ENCODE measurements around the gene TMEM98.

DNA sequence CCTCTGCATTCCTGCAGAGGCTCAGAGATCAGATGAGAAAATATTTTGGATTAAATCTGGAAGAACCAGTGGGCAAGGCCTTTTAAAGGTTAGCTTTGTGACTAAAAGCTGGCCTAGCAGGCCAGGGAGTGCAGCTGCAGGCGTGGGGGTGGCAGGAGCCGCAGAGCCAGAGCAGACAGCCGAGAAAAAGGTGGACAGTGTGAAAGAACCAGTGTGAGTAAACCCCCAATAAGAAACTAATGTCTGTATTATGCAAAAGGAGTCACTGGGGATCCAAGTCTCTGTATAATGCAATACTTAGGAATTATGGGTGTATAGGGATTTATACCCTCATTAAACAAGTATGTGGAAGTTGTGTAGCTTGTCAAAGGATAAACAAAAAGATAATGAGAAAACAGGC lies 42.3 kb downstream of the TMEM98 start:
- TF ChIP-seq, protein P1, sequence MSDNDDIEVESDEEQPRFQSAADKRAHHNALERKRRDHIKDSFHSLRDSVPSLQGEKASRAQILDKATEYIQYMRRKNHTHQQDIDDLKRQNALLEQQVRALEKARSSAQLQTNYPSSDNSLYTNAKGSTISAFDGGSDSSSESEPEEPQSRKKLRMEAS (IDR thresholded peaks at IDR 0.05; ENCODE audit: low read depth, low read length), result no peak
- TF ChIP-seq, protein P2, sequence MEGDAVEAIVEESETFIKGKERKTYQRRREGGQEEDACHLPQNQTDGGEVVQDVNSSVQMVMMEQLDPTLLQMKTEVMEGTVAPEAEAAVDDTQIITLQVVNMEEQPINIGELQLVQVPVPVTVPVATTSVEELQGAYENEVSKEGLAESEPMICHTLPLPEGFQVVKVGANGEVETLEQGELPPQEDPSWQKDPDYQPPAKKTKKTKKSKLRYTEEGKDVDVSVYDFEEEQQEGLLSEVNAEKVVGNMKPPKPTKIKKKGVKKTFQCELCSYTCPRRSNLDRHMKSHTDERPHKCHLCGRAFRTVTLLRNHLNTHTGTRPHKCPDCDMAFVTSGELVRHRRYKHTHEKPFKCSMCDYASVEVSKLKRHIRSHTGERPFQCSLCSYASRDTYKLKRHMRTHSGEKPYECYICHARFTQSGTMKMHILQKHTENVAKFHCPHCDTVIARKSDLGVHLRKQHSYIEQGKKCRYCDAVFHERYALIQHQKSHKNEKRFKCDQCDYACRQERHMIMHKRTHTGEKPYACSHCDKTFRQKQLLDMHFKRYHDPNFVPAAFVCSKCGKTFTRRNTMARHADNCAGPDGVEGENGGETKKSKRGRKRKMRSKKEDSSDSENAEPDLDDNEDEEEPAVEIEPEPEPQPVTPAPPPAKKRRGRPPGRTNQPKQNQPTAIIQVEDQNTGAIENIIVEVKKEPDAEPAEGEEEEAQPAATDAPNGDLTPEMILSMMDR (IDR thresholded peaks at IDR 0.05; ENCODE audit: low read depth, low read length), result no peak
- TF ChIP-seq POLR2A (IDR thresholded peaks at IDR 0.05; ENCODE audit: extremely low read depth, insufficient read length), result no peak
- TF ChIP-seq MYC (IDR thresholded peaks at IDR 0.05; ENCODE audit: low read depth, low read length), result no peak
